Skeletal muscle tissue (tissue), 4 donors: Measurements from ENCODE around the gene CTNNA3. TPM values are rescaled to one million over a fixed set of nuclear protein-coding genes. Genes with fewer than 3 reads are reported as not detected.

Experiments used
- H3K27ac ChIP-seq: one replicate; pipeline ENCODE4 v1.7.0; 2013; ENCODE audit warnings: mild to moderate bottlenecking, low read depth, low read length, inconsistent platforms
- H3K27me3 ChIP-seq, 3 donors: one replicate each; pipeline ENCODE4 v1.7.0; 2013; ENCODE audit warnings: low read length in 3 of 3; ENCODE audit not compliant: control insufficient read depth in 3 of 3, insufficient read depth in 3 of 3
- H3K36me3 ChIP-seq, 3 donors: one replicate each; pipeline ENCODE4 v1.7.0; 2013; ENCODE audit warnings: low read length in 3 of 3; ENCODE audit not compliant: control insufficient read depth in 3 of 3, insufficient read depth in 3 of 3
- H3K4me1 ChIP-seq, 3 donors: one replicate each; pipeline ENCODE4 v1.7.0; 2013; ENCODE audit warnings: low read length in 3 of 3, mild to moderate bottlenecking in 3 of 3; ENCODE audit not compliant: control insufficient read depth in 3 of 3, insufficient read depth in 3 of 3
- H3K4me3 ChIP-seq, 3 donors: one replicate each; pipeline ENCODE4 v1.7.0; 2013; ENCODE audit warnings: low read length in 3 of 3
- H3K9ac ChIP-seq, 3 donors: one replicate each; pipeline ENCODE4 v1.7.0; 2013; ENCODE audit warnings: low read length in 3 of 3, mild to moderate bottlenecking in 3 of 3, moderate library complexity in 2 of 3, low read depth in 1 of 3
- H3K9me3 ChIP-seq, 3 donors: one replicate each; pipeline ENCODE4 v1.7.0; 2013; ENCODE audit warnings: low read length in 3 of 3; ENCODE audit not compliant: control insufficient read depth in 3 of 3
- total RNA-seq: library from RNA; depleted of rRNA; stranded (reverse); fragments of >200 nt; gene quantifications from one replicate; pipeline ENCODE4 v1.2.3, GENCODE V29; 2014
- donor health status: Osteomylitis.

The CTNNA3 gene
- total RNA-seq, 1 donor from 2014 or later, result 24.0 TPM

- peaks cover 6 to 17% (median 10%) of the 10 kb centered on the region in 3 donors for H3K27me3 ChIP-seq
- H3K4me3 ChIP-seq, result no peak overlapping the region
- H3K4me1 ChIP-seq, result peaks cover 0 to 16% (median 7%) of the 10 kb centered on the region in 3 donors
- no peak overlapping the region for H3K27ac ChIP-seq
- no peaks in the 10 kb centered on the region for H3K36me3 ChIP-seq
- no peak overlapping the region for H3K9ac ChIP-seq
- H3K9me3 ChIP-seq, result no peaks in the 10 kb centered on the region
Measured at GRCh38 chr10:66931340-66931948, 764.6 kb downstream of the CTNNA3 start.

- Histone ChIP-seq H3K27ac (no peak overlapping the region), H3K4me3 (no peak overlapping the region), H3K9ac (no peak overlapping the region), H3K9me3 (no peaks in the 10 kb centered on the region), H3K36me3 (no peaks in the 10 kb centered on the region), H3K27me3 (peaks cover 6 to 22% (median 10%) of the 10 kb centered on the region in 3 donors), H3K4me1 (peaks cover 0 to 23% (median 10%) of the 10 kb centered on the region in 3 donors)
Measured at GRCh38 chr10:66929375-66929774, 766.6 kb downstream of the CTNNA3 start.

- Histone ChIP-seq H3K36me3 (no peaks in the 10 kb centered on the region), H3K27me3 (peaks cover 6 to 22% (median 10%) of the 10 kb centered on the region in 3 donors), H3K4me1 (peaks cover 0 to 23% (median 10%) of the 10 kb centered on the region in 3 donors), H3K4me3 (no peak overlapping the region), H3K9ac (no peak overlapping the region), H3K9me3 (no peaks in the 10 kb centered on the region), H3K27ac (no peak overlapping the region)
Measured at GRCh38 chr10:66928776-66929175, 767.2 kb downstream of the CTNNA3 start.

GRCh38 chr10:66927971-66928770, 767.8 kb downstream of the CTNNA3 start:
- Histone ChIP-seq H3K9me3 (no peaks in the 10 kb centered on the region), H3K27ac (no peak overlapping the region), H3K4me3 (peak overlapping the region; percentile 7 to 32 (median 23)), H3K27me3 (peaks cover 6 to 22% (median 10%) of the 10 kb centered on the region in 3 donors), H3K4me1 (peaks cover 0 to 23% (median 10%) of the 10 kb centered on the region in 3 donors), H3K9ac (peak overlapping the region in 1 of 3 donors; percentile 32), H3K36me3 (no peaks in the 10 kb centered on the region)

DNA sequence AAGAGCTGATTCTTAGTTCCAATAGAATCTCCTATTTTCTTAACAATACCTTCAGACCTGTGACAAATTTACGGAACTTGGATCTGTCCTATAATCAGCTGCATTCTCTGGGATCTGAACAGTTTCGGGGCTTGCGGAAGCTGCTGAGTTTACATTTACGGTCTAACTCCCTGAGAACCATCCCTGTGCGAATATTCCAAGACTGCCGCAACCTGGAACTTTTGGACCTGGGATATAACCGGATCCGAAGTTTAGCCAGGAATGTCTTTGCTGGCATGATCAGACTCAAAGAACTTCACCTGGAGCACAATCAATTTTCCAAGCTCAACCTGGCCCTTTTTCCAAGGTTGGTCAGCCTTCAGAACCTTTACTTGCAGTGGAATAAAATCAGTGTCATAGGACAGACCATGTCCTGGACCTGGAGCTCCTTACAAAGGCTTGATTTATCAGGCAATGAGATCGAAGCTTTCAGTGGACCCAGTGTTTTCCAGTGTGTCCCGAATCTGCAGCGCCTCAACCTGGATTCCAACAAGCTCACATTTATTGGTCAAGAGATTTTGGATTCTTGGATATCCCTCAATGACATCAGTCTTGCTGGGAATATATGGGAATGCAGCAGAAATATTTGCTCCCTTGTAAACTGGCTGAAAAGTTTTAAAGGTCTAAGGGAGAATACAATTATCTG, 768.6 kb downstream of the CTNNA3 start:
- Histone ChIP-seq H3K36me3 (no peaks in the 10 kb centered on the region), H3K9me3 (no peaks in the 10 kb centered on the region), H3K9ac (no peak overlapping the region), H3K4me1 (peaks cover 0 to 23% (median 10%) of the 10 kb centered on the region in 3 donors), H3K27ac (no peak overlapping the region), H3K27me3 (peaks cover 6 to 22% (median 10%) of the 10 kb centered on the region in 3 donors), H3K4me3 (peak overlapping the region in 1 of 3 donors; percentile 7)

DNA sequence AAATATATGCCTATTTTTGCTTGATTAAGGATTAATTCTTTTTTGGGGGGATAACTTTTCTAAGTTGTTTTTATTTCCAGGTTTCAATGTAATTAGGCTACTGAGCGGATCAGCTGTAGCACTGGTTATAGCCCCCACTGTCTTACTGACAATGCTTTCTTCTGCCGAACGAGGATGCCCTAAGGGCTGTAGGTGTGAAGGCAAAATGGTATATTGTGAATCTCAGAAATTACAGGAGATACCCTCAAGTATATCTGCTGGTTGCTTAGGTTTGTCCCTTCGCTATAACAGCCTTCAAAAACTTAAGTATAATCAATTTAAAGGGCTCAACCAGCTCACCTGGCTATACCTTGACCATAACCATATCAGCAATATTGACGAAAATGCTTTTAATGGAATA, 769.2 kb downstream of the CTNNA3 start:
- Histone ChIP-seq H3K9ac (no peak overlapping the region), H3K27me3 (peaks cover 6 to 22% (median 10%) of the 10 kb centered on the region in 3 donors), H3K36me3 (no peaks in the 10 kb centered on the region), H3K9me3 (no peaks in the 10 kb centered on the region), H3K27ac (no peak overlapping the region), H3K4me3 (no peak overlapping the region), H3K4me1 (peaks cover 0 to 23% (median 10%) of the 10 kb centered on the region in 3 donors)

DNA sequence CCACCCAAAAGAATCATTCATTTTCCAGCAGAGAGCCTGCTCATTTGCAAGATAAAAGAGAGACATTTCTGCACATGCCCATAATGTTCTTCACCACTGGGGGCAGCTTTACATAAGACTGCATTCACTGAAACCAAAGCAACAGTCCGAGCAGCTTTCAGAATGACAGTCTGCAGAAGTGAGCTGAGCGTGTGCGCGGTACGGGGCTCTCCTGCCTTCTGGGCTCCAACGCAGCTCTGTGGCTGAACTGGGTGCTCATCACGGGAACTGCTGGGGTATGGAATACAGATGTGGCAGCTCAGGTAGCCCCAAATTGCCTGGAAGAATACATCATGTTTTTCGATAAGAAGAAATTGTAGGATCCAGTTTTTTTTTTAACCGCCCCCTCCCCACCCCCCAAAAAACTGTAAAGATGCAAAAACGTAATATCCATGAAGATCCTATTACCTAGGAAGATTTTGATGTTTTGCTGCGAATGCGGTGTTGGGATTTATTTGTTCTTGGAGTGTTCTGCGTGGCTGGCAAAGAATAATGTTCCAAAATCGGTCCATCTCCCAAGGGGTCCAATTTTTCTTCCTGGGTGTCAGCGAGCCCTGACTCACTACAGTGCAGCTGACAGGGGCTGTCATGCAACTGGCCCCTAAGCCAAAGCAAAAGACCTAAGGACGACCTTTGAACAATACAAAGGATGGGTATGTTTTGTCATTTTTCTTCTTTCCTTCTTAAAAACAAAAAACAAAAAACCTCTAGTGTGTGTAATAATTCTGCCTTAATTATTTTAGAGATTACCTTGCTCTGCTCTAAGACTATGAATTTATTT, 769.9 kb downstream of the CTNNA3 start, which contains the start of gene LRRTM3:
LRRTM3 (plus strand) TSS at position 141 of the 820 bp plus-strand sequence.
- Histone ChIP-seq H3K27me3 (peaks cover 6 to 22% (median 10%) of the 10 kb centered on the region in 3 donors), H3K36me3 (no peaks in the 10 kb centered on the region), H3K4me1 (peaks cover 0 to 23% (median 10%) of the 10 kb centered on the region in 3 donors), H3K9ac (no peak within 1 kb of the TSS), H3K9me3 (no peaks in the 10 kb centered on the region), H3K4me3 (peak within 1 kb of the TSS; percentile 14 to 52 (median 21)), H3K27ac (no peak within 1 kb of the TSS)

DNA sequence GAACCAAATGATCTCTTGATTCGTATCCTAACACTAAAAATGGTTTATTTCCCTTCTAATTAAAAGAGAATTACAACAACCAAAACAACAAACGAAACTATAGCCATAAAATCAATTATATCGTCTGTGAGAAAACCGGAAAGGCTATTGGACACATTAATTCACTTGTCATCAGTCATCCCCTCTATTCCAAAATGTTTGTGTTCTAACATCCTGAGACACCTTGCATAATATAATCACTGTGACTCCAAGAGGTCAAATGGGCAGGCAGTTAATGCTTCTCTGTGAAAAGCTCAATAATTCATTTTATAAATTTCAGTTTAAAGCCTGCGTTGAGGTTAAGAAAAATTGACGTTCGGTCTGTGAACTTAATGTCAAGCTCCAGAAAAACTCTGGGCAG, 770.6 kb downstream of the CTNNA3 start:
- Histone ChIP-seq H3K4me3 (peak overlapping the region in 1 of 3 donors; percentile 52), H3K36me3 (no peaks in the 10 kb centered on the region), H3K9ac (no peak overlapping the region), H3K9me3 (no peaks in the 10 kb centered on the region), H3K27me3 (peaks cover 6 to 22% (median 10%) of the 10 kb centered on the region in 3 donors), H3K27ac (no peak overlapping the region), H3K4me1 (peaks cover 0 to 23% (median 10%) of the 10 kb centered on the region in 3 donors)

DNA sequence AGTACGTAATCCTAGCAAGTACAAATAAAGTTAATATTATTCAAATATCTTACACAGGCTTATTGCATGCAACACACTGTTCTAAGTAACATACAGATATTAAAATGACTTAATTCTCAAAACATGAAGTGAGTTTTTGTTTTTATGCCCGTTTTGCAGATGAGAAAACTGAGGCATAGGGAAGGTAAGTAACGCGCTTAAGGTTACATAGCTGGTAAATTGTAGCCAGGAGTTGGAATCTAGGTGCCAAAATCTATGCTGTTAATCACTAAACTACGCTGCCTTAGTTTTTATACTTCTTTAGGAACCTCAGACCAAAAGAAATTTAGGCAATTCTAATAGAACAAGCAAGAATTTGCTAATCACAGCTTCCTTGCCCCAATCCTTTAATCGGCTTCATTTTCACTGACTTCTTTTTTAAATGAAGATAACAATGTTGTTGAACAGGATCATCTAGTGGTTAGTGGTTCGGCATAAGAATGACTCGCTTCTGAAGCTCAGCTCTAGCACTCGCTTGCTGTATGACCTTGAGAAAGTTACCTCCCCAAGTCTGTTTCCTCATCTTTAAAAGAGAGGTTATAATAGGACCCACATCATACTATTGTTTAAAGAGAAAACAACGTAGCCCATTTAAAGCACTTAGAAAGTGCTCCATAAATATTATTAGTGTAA, 771.2 kb downstream of the CTNNA3 start:
- Histone ChIP-seq H3K4me3 (no peak overlapping the region), H3K9ac (no peak overlapping the region), H3K9me3 (no peaks in the 10 kb centered on the region), H3K36me3 (no peaks in the 10 kb centered on the region), H3K4me1 (peaks cover 0 to 23% (median 10%) of the 10 kb centered on the region in 3 donors), H3K27ac (no peak overlapping the region), H3K27me3 (peaks cover 6 to 22% (median 10%) of the 10 kb centered on the region in 3 donors)
